ENCODE results near the gene PFDN1. TPM values are rescaled to one million over a fixed set of nuclear protein-coding genes. Genes with fewer than 3 reads are reported as not detected.

The PFDN1 gene
- total and polyA plus RNA-seq, 9 of the 15 experiments (the other 6 are each of a cell fraction or from before 2014, with no cell fraction given) = 45.5 to 215 (median 78.0) TPM

- TF ChIP-seq MEF2A (IDR thresholded peaks at IDR 0.05; ENCODE audit: control insufficient read depth, low read depth, low read length) = no peak
- no peak for TF ChIP-seq BRF2 (IDR thresholded peaks at IDR 0.05; ENCODE audit: borderline replicate concordance, insufficient read depth, insufficient read length)
- no peak for TF ChIP-seq BCL6 (CRISPR knock-in tag; IDR thresholded peaks at IDR 0.05)
- no peak for TF ChIP-seq MAFF (IDR thresholded peaks at IDR 0.05; ENCODE audit: low read length)
- TF ChIP-seq USF2 (CRISPR knock-in tag; IDR thresholded peaks at IDR 0.05) = no peak
- CTCF ChIA-PET (ENCODE audit: low intra/inter-chr PET ratio) = no interaction called here
- Histone ChIP-seq H3K4me3 (no peak overlapping the region), H3K27me3 (ENCODE audit: control insufficient read depth in 2 of 2, insufficient read depth in 2 of 2, low read length in 2 of 2) (peaks cover 0 to 4% of the 10 kb centered on the region in 2 experiments; a peak in 1 of 5 replicates), H3K79me2 (ENCODE audit: control insufficient read depth, insufficient read depth, low read length) (no peaks in the 10 kb centered on the region), H3K36me3 (ENCODE audit: control insufficient read depth, insufficient read depth, low read length) (no peaks in the 10 kb centered on the region), H3K4me1 (replicated peaks in 1 of 2; ENCODE audit: control insufficient read depth in 2 of 2, insufficient read depth in 2 of 2, low read length in 2 of 2) (no peaks in the 10 kb centered on the region), H3K4me2 (ENCODE audit: insufficient read depth, low read length) (no peak overlapping the region), H3K9me3 (replicated peaks; ENCODE audit: control insufficient read depth, insufficient read depth, low read depth, low read length) (no peaks in the 10 kb centered on the region), H3K9me1 (ENCODE audit: control insufficient read depth, insufficient read depth, low read length) (no peaks in the 10 kb centered on the region), H2AFZ (ENCODE audit: low read depth, low read length) (no peak overlapping the region), H3K9ac (ENCODE audit: insufficient read depth in 1 of 2, low read depth in 2 of 2, low read length in 2 of 2) (no peak overlapping the region), H4K20me1 (replicated peaks; ENCODE audit: control insufficient read depth, insufficient read depth, low read length) (no peaks in the 10 kb centered on the region), H3K27ac (ENCODE audit: extremely low read depth, low read depth, low read length) (no peak overlapping the region)
- in situ Hi-C loops (cut with MboI) = no loop called here
- no TSS peak for BruUV-seq (replicated peaks)
- DNase-seq (ENCODE audit: extremely low read depth in 1 of 4, low spot score in 3 of 4) = no peak
- ATAC-seq = no peak
- WGBS (ENCODE audit: insufficient coverage, low coverage, missing lambda C conversion rate) = 8% methylated on average over 1 of the region's 1 CpG
- intact Hi-C loops (cut with micrococcal nuclease) = no loop called here
- POLR2A ChIA-PET = interaction anchor here (1.7 kb wide), 1 partner anchor 11 kb away, joined by 5 read pairs; no protein-coding TSS in a partner anchor
- no peak for FAIRE-seq
These were observed 28.7 kb upstream of the PFDN1 start for GRCh38 chr5:140331638-140332037.

All from K562 (cell line).